ENCODE data around the gene RARG.
A peak's percentile ranks its signal among the peaks of the same experiment; 100 is the strongest.

Gene RARG

GRCh38 chr12:53231921-53232645, at the start of gene RARG:
RARG (minus strand) TSS chr12:53232209; CDS start chr12:53227545, 4,664 bp downstream.
- H3K27me3 Mint-ChIP-seq: peaks cover 0 to 7% of the 10 kb centered on the region in 2 donors
- peaks cover 39% of the 10 kb centered on the region in 2 donors for H3K4me1 Mint-ChIP-seq
- no peaks in the 10 kb centered on the region for H3K9me3 Mint-ChIP-seq
- H3K27ac Mint-ChIP-seq: no peak within 1 kb of the TSS
- peak; percentile 82 to 84 for ATAC-seq (replicated peaks)
- peaks cover 4 to 6% of the 10 kb centered on the region in 2 donors for H3K36me3 Mint-ChIP-seq
- H3K4me3 Mint-ChIP-seq: peak within 1 kb of the TSS; percentile 90 to 92
- peak; percentile 42 for DNase-seq

- no peak overlapping the region for H3K27ac Mint-ChIP-seq
- H3K27me3 Mint-ChIP-seq: no peaks in the 10 kb centered on the region
- H3K4me3 Mint-ChIP-seq: no peak overlapping the region
- no peaks in the 10 kb centered on the region for H3K9me3 Mint-ChIP-seq
- ATAC-seq (replicated peaks) (no peak), DNase-seq (no peak)
- H3K4me1 Mint-ChIP-seq: no peaks in the 10 kb centered on the region
- peaks cover 32 to 57% of the 10 kb centered on the region in 2 donors for H3K36me3 Mint-ChIP-seq
Measured at GRCh38 chr12:53279888-53280498, 48.0 kb upstream of the RARG start.

- Mint-ChIP-seq H3K27ac (no peak overlapping the region), H3K27me3 (no peaks in the 10 kb centered on the region), H3K4me3 (no peak overlapping the region), H3K9me3 (no peaks in the 10 kb centered on the region), H3K4me1 (peaks cover under 1 to 1% of the 10 kb centered on the region in 2 donors), H3K36me3 (peaks cover 35 to 62% of the 10 kb centered on the region in 2 donors)
- DNase-seq (no peak), ATAC-seq (replicated peaks) (no peak)
Measured at GRCh38 chr12:53279283-53279869, 47.4 kb upstream of the RARG start.

- DNase-seq (no peak), ATAC-seq (replicated peaks) (no peak)
- H3K4me3 Mint-ChIP-seq: no peak overlapping the region
- H3K36me3 Mint-ChIP-seq: peaks cover 28 to 55% of the 10 kb centered on the region in 2 donors
- H3K4me1 Mint-ChIP-seq: peaks cover 4 to 6% of the 10 kb centered on the region in 2 donors
- no peak overlapping the region for H3K27ac Mint-ChIP-seq
- H3K9me3 Mint-ChIP-seq: no peaks in the 10 kb centered on the region
- no peaks in the 10 kb centered on the region for H3K27me3 Mint-ChIP-seq
Measured at GRCh38 chr12:53277981-53278380, 46.0 kb upstream of the RARG start.

GRCh38 chr12:53276511-53276910, 44.5 kb upstream of the RARG start:
- Mint-ChIP-seq H3K27me3 (no peaks in the 10 kb centered on the region), H3K9me3 (no peaks in the 10 kb centered on the region), H3K4me1 (peaks cover 6 to 12% of the 10 kb centered on the region in 2 donors), H3K36me3 (peaks cover 25 to 53% of the 10 kb centered on the region in 2 donors), H3K4me3 (no peak overlapping the region), H3K27ac (no peak overlapping the region)
- ATAC-seq (replicated peaks): no peak
- DNase-seq: no peak

GRCh38 chr12:53274445-53274844, 42.4 kb upstream of the RARG start:
- Mint-ChIP-seq H3K9me3 (no peaks in the 10 kb centered on the region), H3K4me3 (no peak overlapping the region), H3K4me1 (peaks cover 14 to 26% of the 10 kb centered on the region in 2 donors), H3K27ac (no peak overlapping the region), H3K36me3 (peaks cover 30 to 55% of the 10 kb centered on the region in 2 donors), H3K27me3 (no peaks in the 10 kb centered on the region)
- DNase-seq: no peak
- ATAC-seq (replicated peaks): no peak

GRCh38 chr12:53268630-53269562, 36.9 kb upstream of the RARG start:
- Mint-ChIP-seq H3K27me3 (no peaks in the 10 kb centered on the region), H3K4me3 (peak overlapping the region; percentile 94 to 98), H3K9me3 (no peaks in the 10 kb centered on the region), H3K27ac (peak overlapping the region; percentile 97), H3K36me3 (peaks cover 16 to 20% of the 10 kb centered on the region in 2 donors), H3K4me1 (peaks cover 25 to 45% of the 10 kb centered on the region in 2 donors)
- DNase-seq: no peak
- peak in 1 of 2 donors; percentile 7 for ATAC-seq (replicated peaks)

- peak within 1 kb of the TSS; percentile 94 to 98 for H3K4me3 Mint-ChIP-seq
- DNase-seq (peak; percentile 87), ATAC-seq (replicated peaks) (peak; percentile 89 to 93)
- peak within 1 kb of the TSS; percentile 97 for H3K27ac Mint-ChIP-seq
- H3K4me1 Mint-ChIP-seq: peaks cover 25 to 45% of the 10 kb centered on the region in 2 donors
- no peaks in the 10 kb centered on the region for H3K9me3 Mint-ChIP-seq
- peaks cover 16 to 20% of the 10 kb centered on the region in 2 donors for H3K36me3 Mint-ChIP-seq
- H3K27me3 Mint-ChIP-seq: no peaks in the 10 kb centered on the region
Measured at GRCh38 chr12:53267999-53268629, 36.1 kb upstream of the RARG start, which contains the start of gene ESPL1. ESPL1 (plus strand) TSS chr12:53268299; CDS start chr12:53268767, 468 bp downstream.

- ATAC-seq (replicated peaks) (peak; percentile 47), DNase-seq (peak; percentile 20)
- peak overlapping the region; percentile 97 for H3K27ac Mint-ChIP-seq
- no peaks in the 10 kb centered on the region for H3K9me3 Mint-ChIP-seq
- no peaks in the 10 kb centered on the region for H3K27me3 Mint-ChIP-seq
- H3K4me1 Mint-ChIP-seq: peaks cover 25 to 45% of the 10 kb centered on the region in 2 donors
- H3K4me3 Mint-ChIP-seq: peak overlapping the region; percentile 94 to 98
- H3K36me3 Mint-ChIP-seq: peaks cover 14 to 17% of the 10 kb centered on the region in 2 donors
Measured at GRCh38 chr12:53267306-53267998, 35.4 kb upstream of the RARG start.

- Mint-ChIP-seq H3K36me3 (peaks cover 9 to 11% of the 10 kb centered on the region in 2 donors), H3K4me3 (no peak overlapping the region), H3K27me3 (no peaks in the 10 kb centered on the region), H3K4me1 (peaks cover 23 to 38% of the 10 kb centered on the region in 2 donors), H3K27ac (no peak overlapping the region), H3K9me3 (no peaks in the 10 kb centered on the region)
- no peak for DNase-seq
- no peak for ATAC-seq (replicated peaks)
Measured at GRCh38 chr12:53265783-53266182, 33.8 kb upstream of the RARG start.

GRCh38 chr12:53259891-53260290, 27.9 kb upstream of the RARG start:
- ATAC-seq (replicated peaks) (no peak), DNase-seq (no peak)
- Mint-ChIP-seq H3K36me3 (peaks cover 8 to 18% of the 10 kb centered on the region in 2 donors), H3K27me3 (no peaks in the 10 kb centered on the region), H3K4me3 (no peak overlapping the region), H3K27ac (no peak overlapping the region), H3K9me3 (no peaks in the 10 kb centered on the region), H3K4me1 (peaks cover 25 to 47% of the 10 kb centered on the region in 2 donors)

- Mint-ChIP-seq H3K36me3 (peaks cover 12 to 26% of the 10 kb centered on the region in 2 donors), H3K27ac (peak overlapping the region; percentile 76), H3K4me3 (no peak overlapping the region), H3K9me3 (no peaks in the 10 kb centered on the region), H3K4me1 (peaks cover 28 to 57% of the 10 kb centered on the region in 2 donors), H3K27me3 (no peaks in the 10 kb centered on the region)
- no peak for ATAC-seq (replicated peaks)
- no peak for DNase-seq
Measured at GRCh38 chr12:53258541-53259539, 26.8 kb upstream of the RARG start.
